Loucy (cell line): ENCODE results near the gene DOK7.

Experiments
- EZH2phosphoT487 ChIP-seq: fragments of 200-600 bp; IDR thresholded peaks from 2 replicates; pipeline ENCODE4 v1.6.1; 2018; ENCODE audit warnings: antibody characterized with exemption, mild to moderate bottlenecking, moderate library complexity, borderline replicate concordance
- TF ChIP-seq, protein P1 (sequence below): fragments of 200-600 bp; sonication (generic); conservative IDR thresholded peaks from 2 replicates; pipeline ENCODE4 v1.5.1; 2014; ENCODE audit warnings: mild to moderate bottlenecking, antibody characterized with exemption, low read length

DNA sequence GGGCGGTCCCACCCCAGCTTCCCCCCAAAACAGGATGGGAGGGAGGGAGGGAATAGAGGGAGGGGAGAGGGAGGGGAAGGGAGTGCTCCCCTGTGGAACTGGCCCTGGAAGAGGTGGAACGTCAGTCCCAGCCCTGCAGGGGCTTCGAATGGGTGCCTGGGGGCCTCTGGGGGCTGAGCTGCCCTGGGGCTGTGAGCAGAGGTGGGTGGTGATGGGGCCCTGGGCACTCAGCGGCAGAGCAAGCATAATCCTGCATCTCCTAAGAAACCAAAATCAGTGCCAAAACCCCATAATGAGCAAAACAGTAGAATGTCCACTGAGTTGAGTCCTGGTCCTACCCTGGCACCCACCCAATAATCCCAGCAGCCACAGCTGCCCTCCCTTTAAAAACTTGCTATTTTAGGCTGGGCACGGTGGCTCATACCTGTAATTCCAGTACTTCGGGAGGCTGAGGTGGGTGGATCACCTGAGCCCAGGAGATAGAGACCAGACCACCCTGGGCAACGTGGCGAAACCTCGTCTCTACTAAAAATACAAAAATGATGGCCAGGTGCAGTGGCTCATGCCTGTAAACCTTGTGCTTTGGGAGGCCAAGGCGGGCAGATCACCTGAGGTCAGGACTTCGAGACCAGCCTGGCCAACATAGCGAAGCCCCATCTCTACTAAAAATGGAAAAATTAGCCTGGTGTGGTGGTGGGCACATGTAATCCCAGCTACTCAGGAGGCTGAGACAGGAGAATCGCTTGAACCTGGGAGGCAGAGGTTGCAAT lies 11.1 kb downstream of the DOK7 start:
- TF ChIP-seq, protein P1, sequence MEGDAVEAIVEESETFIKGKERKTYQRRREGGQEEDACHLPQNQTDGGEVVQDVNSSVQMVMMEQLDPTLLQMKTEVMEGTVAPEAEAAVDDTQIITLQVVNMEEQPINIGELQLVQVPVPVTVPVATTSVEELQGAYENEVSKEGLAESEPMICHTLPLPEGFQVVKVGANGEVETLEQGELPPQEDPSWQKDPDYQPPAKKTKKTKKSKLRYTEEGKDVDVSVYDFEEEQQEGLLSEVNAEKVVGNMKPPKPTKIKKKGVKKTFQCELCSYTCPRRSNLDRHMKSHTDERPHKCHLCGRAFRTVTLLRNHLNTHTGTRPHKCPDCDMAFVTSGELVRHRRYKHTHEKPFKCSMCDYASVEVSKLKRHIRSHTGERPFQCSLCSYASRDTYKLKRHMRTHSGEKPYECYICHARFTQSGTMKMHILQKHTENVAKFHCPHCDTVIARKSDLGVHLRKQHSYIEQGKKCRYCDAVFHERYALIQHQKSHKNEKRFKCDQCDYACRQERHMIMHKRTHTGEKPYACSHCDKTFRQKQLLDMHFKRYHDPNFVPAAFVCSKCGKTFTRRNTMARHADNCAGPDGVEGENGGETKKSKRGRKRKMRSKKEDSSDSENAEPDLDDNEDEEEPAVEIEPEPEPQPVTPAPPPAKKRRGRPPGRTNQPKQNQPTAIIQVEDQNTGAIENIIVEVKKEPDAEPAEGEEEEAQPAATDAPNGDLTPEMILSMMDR = no peak
- no peak for TF ChIP-seq EZH2phosphoT487
